DOHH2 (cell line): ENCODE results near the gene ZC3H4.

Experiments used
- EZH2phosphoT487 ChIP-seq: fragments of 200-600 bp; sonication (generic); IDR thresholded peaks from 2 replicates; pipeline ENCODE4 v1.6.1; 2017; ENCODE audit warnings: borderline replicate concordance, mild to moderate bottlenecking, antibody characterized with exemption, low read length, moderate library complexity, mixed read lengths
- TF ChIP-seq, protein P1 (sequence below): fragments of 200-600 bp; sonication (generic); IDR thresholded peaks from one replicate; pipeline ENCODE4 v1.5.1; 2014; ENCODE audit warnings: antibody characterized with exemption, mild to moderate bottlenecking, low read depth, low read length; ENCODE audit not compliant: poor library complexity, severe bottlenecking

DNA sequence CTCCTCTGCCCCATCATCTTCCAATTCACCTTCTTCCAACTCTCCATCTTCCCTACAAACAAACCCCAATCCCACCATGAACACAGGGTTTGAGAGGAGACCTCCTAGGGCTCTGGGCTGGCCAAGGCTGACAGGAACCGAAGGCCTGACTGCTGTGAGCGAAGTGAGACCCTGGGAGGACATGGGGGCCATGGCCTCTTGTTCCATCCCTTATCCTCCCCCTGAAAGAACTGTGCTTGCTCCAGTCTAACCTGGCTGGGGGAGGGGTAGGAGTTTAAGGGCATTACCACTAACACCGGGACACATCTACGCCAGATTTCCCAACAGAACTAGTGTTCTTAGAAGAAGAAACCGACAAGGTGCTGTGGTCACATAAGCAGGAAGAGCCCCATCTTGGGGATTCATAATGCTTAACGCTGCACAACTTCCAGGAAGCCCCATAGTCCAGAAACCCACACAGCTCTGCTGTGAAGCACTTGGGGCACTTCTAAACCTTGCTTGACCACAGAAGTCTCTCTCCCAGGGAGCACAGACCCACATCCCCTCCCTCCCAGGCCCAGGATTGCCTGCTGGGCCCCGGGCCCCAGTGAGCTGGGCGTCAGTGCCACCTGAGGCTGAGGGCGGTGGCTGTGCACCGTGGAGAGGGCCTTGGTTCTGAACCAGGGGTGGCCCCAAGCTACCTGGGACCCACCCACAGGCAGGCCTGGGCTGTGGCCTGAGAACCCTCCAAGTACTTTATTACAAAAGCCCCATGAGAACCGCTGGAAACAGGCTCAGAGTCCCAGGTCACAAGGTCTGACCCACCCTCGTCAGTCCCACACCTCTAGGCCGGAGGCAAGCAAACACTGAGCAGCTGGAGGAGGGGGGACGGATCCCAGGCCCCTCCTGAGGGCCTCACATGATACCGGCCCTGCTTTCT is 18.8 kb downstream of the ZC3H4 start:
- TF ChIP-seq, protein P1, sequence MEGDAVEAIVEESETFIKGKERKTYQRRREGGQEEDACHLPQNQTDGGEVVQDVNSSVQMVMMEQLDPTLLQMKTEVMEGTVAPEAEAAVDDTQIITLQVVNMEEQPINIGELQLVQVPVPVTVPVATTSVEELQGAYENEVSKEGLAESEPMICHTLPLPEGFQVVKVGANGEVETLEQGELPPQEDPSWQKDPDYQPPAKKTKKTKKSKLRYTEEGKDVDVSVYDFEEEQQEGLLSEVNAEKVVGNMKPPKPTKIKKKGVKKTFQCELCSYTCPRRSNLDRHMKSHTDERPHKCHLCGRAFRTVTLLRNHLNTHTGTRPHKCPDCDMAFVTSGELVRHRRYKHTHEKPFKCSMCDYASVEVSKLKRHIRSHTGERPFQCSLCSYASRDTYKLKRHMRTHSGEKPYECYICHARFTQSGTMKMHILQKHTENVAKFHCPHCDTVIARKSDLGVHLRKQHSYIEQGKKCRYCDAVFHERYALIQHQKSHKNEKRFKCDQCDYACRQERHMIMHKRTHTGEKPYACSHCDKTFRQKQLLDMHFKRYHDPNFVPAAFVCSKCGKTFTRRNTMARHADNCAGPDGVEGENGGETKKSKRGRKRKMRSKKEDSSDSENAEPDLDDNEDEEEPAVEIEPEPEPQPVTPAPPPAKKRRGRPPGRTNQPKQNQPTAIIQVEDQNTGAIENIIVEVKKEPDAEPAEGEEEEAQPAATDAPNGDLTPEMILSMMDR, result no peak
- TF ChIP-seq EZH2phosphoT487, result no peak
